GM23338 (cell line): ENCODE results near the gene DNASE1L2. TPM values are rescaled to one million over a fixed set of nuclear protein-coding genes. Genes with fewer than 3 reads are reported as not detected.

Source experiments
- ATAC-seq: fragments of 200-7000 bp; cut with Tn5 transposase; 3 replicates; pipeline ENCODE4 v1.9.1; 2020
- DNase-seq: peaks from one replicate; pipeline ENCODE4 v3.0.0-alpha.2; 2015; ENCODE audit warnings: low spot score
- H2AFZ ChIP-seq: fragments of 200-600 bp; sonication (generic); 2 replicates; pipeline ENCODE4 v1.8.0; 2016; ENCODE audit warnings: antibody characterized with exemption, mild to moderate bottlenecking, moderate library complexity
- H3F3A ChIP-seq: fragments of 200-600 bp; sonication (generic); replicated peaks from 2 replicates; pipeline ENCODE4 v1.8.0; 2017; ENCODE audit warnings: antibody characterized with exemption, mixed run types, low read depth
- H3K27ac ChIP-seq: fragments of 200-600 bp; sonication (generic); 2 replicates; pipeline ENCODE4 v1.6.1; 2016; ENCODE audit warnings: low read depth
- H3K27me3 ChIP-seq: fragments of 200-600 bp; sonication (generic); 2 replicates; pipeline ENCODE4 v1.8.0; 2016; ENCODE audit warnings: mild to moderate bottlenecking, mixed run types, moderate library complexity; ENCODE audit not compliant: insufficient read depth
- H3K36me3 ChIP-seq: fragments of 200-600 bp; sonication (generic); 2 replicates; pipeline ENCODE4 v1.8.0; 2016; ENCODE audit warnings: mild to moderate bottlenecking; ENCODE audit not compliant: insufficient read depth
- H3K4me1 ChIP-seq: fragments of 200-600 bp; sonication (generic); 2 replicates; pipeline ENCODE4 v1.8.0; 2016; ENCODE audit warnings: mild to moderate bottlenecking, moderate library complexity; ENCODE audit not compliant: insufficient read depth
- H3K4me2 ChIP-seq: fragments of 200-600 bp; sonication (generic); 2 replicates; pipeline ENCODE4 v1.7.1; 2017; ENCODE audit warnings: mixed run types
- H3K4me3 ChIP-seq: fragments of 200-600 bp; sonication (generic); 2 replicates; pipeline ENCODE4 v1.6.1; 2016; ENCODE audit warnings: mixed run types
- H3K79me2 ChIP-seq: fragments of 200-600 bp; sonication (generic); replicated peaks from 2 replicates; pipeline ENCODE4 v1.8.0; 2017; ENCODE audit warnings: mild to moderate bottlenecking; ENCODE audit not compliant: insufficient read depth
- H3K9me2 ChIP-seq: fragments of 200-600 bp; sonication (generic); 2 replicates; pipeline ENCODE4 v1.8.0; 2017; ENCODE audit not compliant: insufficient read depth
- H4K20me1 ChIP-seq: fragments of 200-600 bp; sonication (generic); replicated peaks from 2 replicates; pipeline ENCODE4 v1.8.0; 2017; ENCODE audit warnings: mild to moderate bottlenecking; ENCODE audit not compliant: insufficient read depth
- H3K27ac Mint-ChIP-seq: 2 replicates; pipeline ENCODE4 v1.8.0; 2020; ENCODE audit warnings: inconsistent platforms, mild to moderate bottlenecking, moderate library complexity, mixed read lengths
- H3K27me3 Mint-ChIP-seq: 3 replicates; pipeline ENCODE4 v1.8.0; 2022; ENCODE audit warnings: low read depth, mild to moderate bottlenecking, moderate library complexity, mixed read lengths, inconsistent platforms; ENCODE audit not compliant: insufficient read depth, poor library complexity
- H3K36me3 Mint-ChIP-seq: 3 replicates; pipeline ENCODE4 v1.8.0; 2021; ENCODE audit warnings: low read depth, mild to moderate bottlenecking, inconsistent platforms, moderate library complexity, mixed read lengths
- H3K4me1 Mint-ChIP-seq: 3 replicates; pipeline ENCODE4 v1.8.0; 2020; ENCODE audit warnings: mild to moderate bottlenecking, inconsistent platforms, mixed read lengths
- H3K4me3 Mint-ChIP-seq: 3 replicates; pipeline ENCODE4 v1.8.0; 2021; ENCODE audit warnings: moderate library complexity, mild to moderate bottlenecking, inconsistent platforms, mixed read lengths
- H3K9me3 Mint-ChIP-seq: 3 replicates; pipeline ENCODE4 v1.8.0; 2020; ENCODE audit warnings: moderate library complexity, mild to moderate bottlenecking, inconsistent platforms, mixed read lengths
- CREB1 ChIP-seq: fragments of 250-450 bp; sonication (Bioruptor Pico); IDR thresholded peaks from 2 replicates; pipeline ENCODE4 v1.5.0; 2020; ENCODE audit warnings: low read depth, mild to moderate bottlenecking, moderate library complexity
- EZH2 ChIP-seq: fragments of 200-600 bp; sonication (generic); IDR thresholded peaks from one replicate; pipeline ENCODE4 v1.8.0; 2017; ENCODE audit warnings: antibody characterized with exemption, mild to moderate bottlenecking, low read depth; ENCODE audit not compliant: unreplicated experiment
- JUNB ChIP-seq: IDR thresholded peaks from one replicate; pipeline ENCODE4 v1.6.1; 2016; ENCODE audit warnings: antibody characterized with exemption; ENCODE audit not compliant: unreplicated experiment
- POLR2AphosphoS5 ChIP-seq: IDR thresholded peaks from 2 replicates; pipeline ENCODE4 v1.6.1; 2016; ENCODE audit warnings: antibody characterized with exemption, low read depth
- STAT1 ChIP-seq: IDR thresholded peaks from one replicate; pipeline ENCODE4 v1.6.1; 2016; ENCODE audit warnings: antibody characterized with exemption; ENCODE audit not compliant: unreplicated experiment
- ZNF114 ChIP-seq: fragments of 250-450 bp; sonication (Bioruptor Pico); IDR thresholded peaks from 2 replicates; pipeline ENCODE4 v1.5.0; 2020; ENCODE audit warnings: mild to moderate bottlenecking, moderate library complexity
- ZNF331 ChIP-seq: fragments of 250-450 bp; sonication (Bioruptor Pico); IDR thresholded peaks from 2 replicates; pipeline ENCODE4 v1.5.0; 2020; ENCODE audit warnings: low read depth, mild to moderate bottlenecking, moderate library complexity
- polyA plus RNA-seq: library from polyadenylated mRNA; unstranded; fragments of >200 nt; fragmentation: Nextera tagmentation; extraction: Ambion mirVana; gene quantifications from 2 replicates; pipeline ENCODE4 v1.2.1, GENCODE V29; 2016
- total RNA-seq: library from RNA; depleted of rRNA; stranded (reverse); fragments of >200 nt; shearing (Covaris generic); gene quantifications from 2 replicates; pipeline ENCODE4 v1.2.3, GENCODE V29; 2014
- TF ChIP-seq, protein P1 (sequence below), 2 experiments: fragments of 200-600 bp in 1 of 2; sonication (generic) in 1 of 2; conservative IDR thresholded peaks; 2 replicates each; pipeline versions ENCODE4 v1.5.1 to v1.6.1; 2016 to 2017; ENCODE audit warnings: antibody characterized with exemption in 2 of 2, low read depth in 2 of 2, mild to moderate bottlenecking in 2 of 2, moderate library complexity in 1 of 2

DNASE1L2 gene
- total and polyA plus RNA-seq, 2 experiments from 2014 or later: 0.23 TPM; not detected in 1

DNA sequence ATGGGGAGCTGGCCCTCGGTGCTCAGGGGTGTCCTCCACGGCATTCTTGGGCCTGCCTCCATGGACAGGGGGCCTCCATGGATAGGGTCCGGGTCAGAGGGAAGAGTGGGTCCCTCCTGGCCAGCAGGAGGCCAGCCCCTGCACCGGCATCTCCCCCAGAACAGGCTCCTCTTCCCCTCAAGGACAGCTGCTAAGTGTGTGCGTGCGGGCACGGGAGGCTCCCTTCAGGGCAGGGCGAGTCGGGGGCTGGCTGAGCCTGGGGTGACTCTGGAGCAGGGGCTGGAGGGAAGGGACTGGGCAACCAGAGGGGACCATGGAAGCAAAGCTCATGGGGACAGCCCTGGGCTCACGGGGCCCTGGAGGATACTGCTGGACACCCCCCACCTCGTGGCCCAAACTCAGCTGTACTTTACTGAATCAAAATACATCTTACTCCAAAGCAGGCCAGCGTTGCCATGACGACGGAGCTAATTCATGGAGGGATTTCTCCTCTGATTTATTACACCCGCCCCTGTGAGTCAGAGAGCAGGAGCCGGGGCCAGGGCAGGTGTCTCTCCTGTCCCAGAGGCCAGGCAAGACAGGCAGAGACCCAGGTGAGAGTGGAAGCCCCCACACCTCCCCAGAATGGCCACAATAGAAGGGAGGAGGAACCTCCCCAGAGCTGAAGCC, 41.9 kb upstream of the DNASE1L2 start:
- no peak overlapping the region for H3K4me3 ChIP-seq
- Mint-ChIP-seq H3K36me3 (no peaks in the 10 kb centered on the region; the same call in 2 of the 3 replicates), H3K4me3 (peak overlapping the region; percentile 70; the same call in 1 of the 3 replicates), H3K9me3 (no peaks in the 10 kb centered on the region), H3K27ac (no peak overlapping the region), H3K27me3 (peaks cover 25% of the 10 kb centered on the region), H3K4me1 (no peaks in the 10 kb centered on the region)
- no peak overlapping the region for H2AFZ ChIP-seq
- H4K20me1 ChIP-seq: no peaks in the 10 kb centered on the region
- H3K79me2 ChIP-seq: no peaks in the 10 kb centered on the region
- ATAC-seq (no peak), DNase-seq (no peak)
- no peak overlapping the region for H3K27ac ChIP-seq
- peaks cover 37% of the 10 kb centered on the region for H3K27me3 ChIP-seq
- no peak overlapping the region for H3K4me2 ChIP-seq
- H3K4me1 ChIP-seq: no peaks in the 10 kb centered on the region; the same call in 1 of the 2 replicates
- TF ChIP-seq POLR2AphosphoS5 (no peak), ZNF331 (no peak), STAT1 (no peak), EZH2 (no peak), CREB1 (CRISPR knock-in tag) (no peak), JUNB (no peak)
- 0 out of 2 replicates have a peak, but pooled peaks cover 2% of the 10 kb centered on the region for H3F3A ChIP-seq
- no peaks in the 10 kb centered on the region for H3K36me3 ChIP-seq
- no peaks in the 10 kb centered on the region for H3K9me2 ChIP-seq

DNA sequence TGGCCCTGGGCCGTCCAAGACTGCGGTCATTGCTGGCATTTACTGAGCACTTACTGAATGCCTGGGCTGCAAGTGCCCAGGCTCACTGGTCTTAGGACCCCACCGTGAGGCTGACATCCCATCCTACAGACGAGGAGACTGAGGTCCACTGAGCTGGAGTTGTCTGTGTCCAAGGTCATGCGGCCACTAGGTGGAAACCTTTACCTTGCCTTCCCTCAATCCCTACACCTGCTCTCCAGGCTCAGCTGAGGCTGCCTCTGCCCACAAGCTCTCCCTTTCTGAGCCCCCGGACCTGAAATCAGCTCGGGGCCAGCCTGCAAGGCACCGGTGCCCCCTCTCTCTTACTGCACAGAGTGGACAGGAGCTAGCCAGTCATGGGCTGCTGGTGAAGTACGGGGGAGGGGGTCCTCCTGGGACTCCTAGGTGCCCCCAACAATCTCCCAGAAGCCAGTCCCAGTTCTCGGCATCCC, 41.4 kb upstream of the DNASE1L2 start:
- H3F3A ChIP-seq: 0 out of 2 replicates have a peak, but pooled peaks cover 2% of the 10 kb centered on the region
- Mint-ChIP-seq H3K4me1 (no peaks in the 10 kb centered on the region), H3K36me3 (no peaks in the 10 kb centered on the region; the same call in 2 of the 3 replicates), H3K4me3 (peak overlapping the region; percentile 70), H3K27me3 (peaks cover 26% of the 10 kb centered on the region), H3K27ac (no peak overlapping the region), H3K9me3 (no peaks in the 10 kb centered on the region)
- peak overlapping the region; percentile 38; the same call in 1 of the 2 replicates for H2AFZ ChIP-seq
- H4K20me1 ChIP-seq: no peaks in the 10 kb centered on the region
- no peaks in the 10 kb centered on the region for H3K36me3 ChIP-seq
- no peaks in the 10 kb centered on the region for H3K9me2 ChIP-seq
- peak overlapping the region; percentile 92 for H3K4me2 ChIP-seq
- H3K4me1 ChIP-seq: no peaks in the 10 kb centered on the region; the same call in 1 of the 2 replicates
- ATAC-seq: peak; percentile 81
- H3K27ac ChIP-seq: no peak overlapping the region
- H3K4me3 ChIP-seq: peak overlapping the region; percentile 75
- DNase-seq: peak; percentile 89
- H3K27me3 ChIP-seq: peaks cover 37% of the 10 kb centered on the region
- TF ChIP-seq CREB1 (CRISPR knock-in tag): 0 out of 2 replicates have a peak, but pooled peaks have one; percentile 5
- TF ChIP-seq, protein P1, sequence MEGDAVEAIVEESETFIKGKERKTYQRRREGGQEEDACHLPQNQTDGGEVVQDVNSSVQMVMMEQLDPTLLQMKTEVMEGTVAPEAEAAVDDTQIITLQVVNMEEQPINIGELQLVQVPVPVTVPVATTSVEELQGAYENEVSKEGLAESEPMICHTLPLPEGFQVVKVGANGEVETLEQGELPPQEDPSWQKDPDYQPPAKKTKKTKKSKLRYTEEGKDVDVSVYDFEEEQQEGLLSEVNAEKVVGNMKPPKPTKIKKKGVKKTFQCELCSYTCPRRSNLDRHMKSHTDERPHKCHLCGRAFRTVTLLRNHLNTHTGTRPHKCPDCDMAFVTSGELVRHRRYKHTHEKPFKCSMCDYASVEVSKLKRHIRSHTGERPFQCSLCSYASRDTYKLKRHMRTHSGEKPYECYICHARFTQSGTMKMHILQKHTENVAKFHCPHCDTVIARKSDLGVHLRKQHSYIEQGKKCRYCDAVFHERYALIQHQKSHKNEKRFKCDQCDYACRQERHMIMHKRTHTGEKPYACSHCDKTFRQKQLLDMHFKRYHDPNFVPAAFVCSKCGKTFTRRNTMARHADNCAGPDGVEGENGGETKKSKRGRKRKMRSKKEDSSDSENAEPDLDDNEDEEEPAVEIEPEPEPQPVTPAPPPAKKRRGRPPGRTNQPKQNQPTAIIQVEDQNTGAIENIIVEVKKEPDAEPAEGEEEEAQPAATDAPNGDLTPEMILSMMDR (conservative IDR thresholded peaks at IDR 0.05; ENCODE audit: low read depth in 2 of 2): peak; percentile 64 to 96
- TF ChIP-seq ZNF114 (CRISPR knock-in tag): no peak
- no peaks in the 10 kb centered on the region for H3K79me2 ChIP-seq
